Suprapubic skin (tissue), 3 donors: ENCODE measurements around the gene CEMIP2.

ENCODE experiments used
- CTCF ChIP-seq, 2 donors: fragments of 200-600 bp in 1 of 2; fragments of 450-650 bp in 1 of 2; sonication (generic) in 1 of 2; IDR thresholded peaks; one replicate each; pipeline ENCODE4 v1.5.1; 2016 to 2019; ENCODE audit warnings: antibody characterized with exemption in 2 of 2, mild to moderate bottlenecking in 1 of 2, moderate library complexity in 1 of 2
- POLR2A ChIP-seq, 2 donors: fragments of 450-650 bp; IDR thresholded peaks; one replicate each; pipeline ENCODE4 v1.6.1; 2017; ENCODE audit warnings: antibody characterized with exemption in 2 of 2, mild to moderate bottlenecking in 2 of 2, moderate library complexity in 2 of 2

DNA sequence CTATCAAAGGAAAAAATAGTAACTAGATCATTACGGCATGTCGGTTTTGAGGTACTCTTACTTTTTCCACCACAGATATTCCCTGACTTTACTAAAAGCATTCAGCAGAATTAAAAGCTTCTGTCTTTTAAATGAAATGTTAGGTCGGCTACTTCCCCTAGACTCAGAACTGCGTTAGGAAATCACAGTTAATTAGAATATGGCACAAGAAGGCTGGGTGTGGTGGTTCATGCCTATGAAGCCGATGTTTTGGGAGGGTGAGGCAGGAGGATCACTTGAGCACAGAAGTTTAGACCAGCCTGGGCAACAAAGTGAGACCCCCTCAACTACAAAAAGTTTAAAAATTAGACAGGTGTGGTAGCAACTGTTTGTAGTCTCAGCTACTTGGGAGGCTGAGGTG lies 24.4 kb downstream of the CEMIP2 start:
- TF ChIP-seq CTCF (IDR thresholded peaks at IDR 0.05) (no peak), POLR2A (IDR thresholded peaks at IDR 0.05) (no peak)
